DMS79 treated with DMSO at 0.1 percent for 48 hours (cell line): ENCODE measurements around the gene GLB1L.
"Not testable (repeated sequence)": the region's sequence is repeated elsewhere in the genome, so short reads cannot be mapped to it uniquely, and the experiment has no call there.

Source experiments
- DNase-seq: peaks from one replicate; lab custom pipeline; 2025; lab: John Stamatoyannopoulos, UW

GLB1L gene

DNA sequence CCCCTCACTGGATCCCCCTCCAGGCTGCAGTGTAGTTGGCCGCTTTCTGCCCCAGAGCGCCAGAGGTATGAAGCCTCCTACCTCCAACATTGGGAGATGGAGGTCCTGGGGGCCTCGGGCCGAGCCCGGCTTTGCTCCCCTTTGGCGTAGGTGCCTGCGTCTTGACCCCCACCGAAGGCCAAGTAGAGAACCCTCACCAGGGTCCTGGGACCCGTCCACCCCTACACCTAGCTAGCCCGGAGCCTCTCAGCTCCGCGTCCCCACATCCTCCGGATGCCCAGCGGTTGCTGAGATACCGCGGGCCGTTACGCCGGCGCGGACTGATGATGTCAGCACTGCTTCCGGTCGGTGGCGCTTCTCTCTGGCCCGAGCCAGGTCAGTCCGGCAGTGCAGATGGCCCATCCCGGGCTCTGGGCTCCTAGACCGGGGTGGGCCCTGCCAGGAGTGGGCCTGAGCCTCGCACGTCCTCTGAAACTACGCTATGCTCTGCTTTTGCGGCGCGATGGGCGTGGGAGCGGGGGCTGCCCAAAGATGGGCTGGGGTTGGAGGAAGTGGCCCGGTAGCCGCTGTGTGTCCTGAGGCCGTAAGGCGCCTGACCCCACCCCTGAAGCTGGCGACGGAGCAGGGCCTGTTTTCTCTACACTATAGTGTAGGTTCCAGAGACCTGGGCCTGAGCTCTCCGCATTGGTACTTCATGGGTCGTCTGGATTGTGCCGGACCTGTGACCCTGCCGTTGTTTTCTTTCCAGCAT lies at the start of gene GLB1L, which contains the start of gene STK16:
GLB1L (minus strand) TSS at position 297 of the 751 bp plus-strand sequence. CDS start 1,871 bp downstream, outside the sequence.
STK16 (plus strand) TSS at position 332 of the 751 bp plus-strand sequence. CDS start 521 bp downstream, outside the sequence.
- peak; percentile 78 for DNase-seq

DNA sequence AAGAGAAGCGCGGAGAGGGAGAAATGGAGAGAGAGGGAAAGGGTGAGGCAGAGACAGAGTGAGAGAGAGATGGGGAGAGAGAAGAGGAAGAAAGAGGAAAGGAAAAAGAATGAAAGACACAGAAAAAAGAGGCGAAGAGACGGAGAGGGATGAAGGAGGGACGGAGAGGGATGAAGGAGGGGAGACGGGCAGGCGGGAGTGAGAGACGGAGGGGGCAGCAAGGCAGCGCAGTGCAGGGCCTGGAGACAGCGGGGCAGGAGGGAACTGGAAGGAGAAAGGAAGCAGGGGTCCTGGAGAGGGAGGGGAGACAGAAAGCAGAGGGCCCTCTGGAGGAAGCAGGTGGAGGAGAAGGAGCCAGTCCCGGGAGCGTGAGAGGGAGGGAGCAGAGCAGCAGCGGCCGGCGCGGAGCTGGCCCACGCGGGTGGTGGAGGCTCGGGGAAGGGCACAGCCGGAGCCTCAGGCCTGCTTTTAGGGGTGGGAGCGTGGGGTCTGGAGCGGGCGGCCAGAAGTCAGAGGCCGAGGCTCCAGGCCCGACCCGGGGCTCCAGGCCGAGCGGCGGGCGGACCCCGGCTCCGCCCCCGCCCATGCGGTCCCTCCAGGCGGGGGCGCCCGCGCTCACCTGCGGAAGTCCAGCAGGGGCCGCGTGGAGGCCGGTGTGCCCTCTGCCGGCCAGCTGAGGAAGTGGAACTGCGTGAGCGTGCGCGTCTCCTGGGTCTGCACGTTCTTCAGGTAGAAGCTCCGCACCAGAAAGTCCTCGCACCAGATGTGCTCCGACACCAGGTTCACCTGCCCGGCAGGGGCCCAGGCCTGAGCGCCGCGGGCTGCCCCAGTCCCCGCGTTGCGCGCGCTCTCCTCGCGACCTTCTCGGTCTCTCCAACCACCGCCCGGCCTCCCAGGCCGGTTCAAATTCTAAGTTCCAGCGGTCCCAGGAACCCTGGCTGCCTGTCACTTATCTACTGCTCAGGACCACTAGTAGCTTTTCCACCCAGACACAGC lies 49.4 kb upstream of the GLB1L start:
- DNase-seq: peak; percentile 35

DNA sequence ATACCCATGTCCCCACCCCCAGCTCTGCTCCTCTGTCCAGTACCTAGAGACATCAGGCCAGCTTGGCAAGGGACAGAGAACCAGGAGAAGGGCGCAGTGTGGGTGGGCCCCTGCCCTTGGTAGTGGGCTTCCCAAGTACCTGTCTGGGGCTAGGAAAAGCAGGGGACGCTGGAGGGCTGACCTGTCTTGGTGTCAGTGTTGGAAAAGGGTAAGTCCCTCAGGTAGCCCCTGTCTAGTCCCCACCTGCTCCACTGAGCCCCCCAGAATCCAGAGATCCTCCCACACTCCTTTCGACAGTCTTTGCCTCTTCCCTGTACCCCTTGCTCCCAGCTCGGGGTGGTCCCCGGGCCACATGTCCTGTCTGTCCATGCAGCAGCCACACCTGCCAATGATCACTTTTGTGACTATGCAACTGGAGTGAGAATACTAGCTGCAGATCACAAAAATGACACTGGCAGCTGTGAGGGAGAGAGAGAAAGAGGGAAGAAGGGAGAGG lies 48.5 kb upstream of the GLB1L start:
- no peak for DNase-seq

DNA sequence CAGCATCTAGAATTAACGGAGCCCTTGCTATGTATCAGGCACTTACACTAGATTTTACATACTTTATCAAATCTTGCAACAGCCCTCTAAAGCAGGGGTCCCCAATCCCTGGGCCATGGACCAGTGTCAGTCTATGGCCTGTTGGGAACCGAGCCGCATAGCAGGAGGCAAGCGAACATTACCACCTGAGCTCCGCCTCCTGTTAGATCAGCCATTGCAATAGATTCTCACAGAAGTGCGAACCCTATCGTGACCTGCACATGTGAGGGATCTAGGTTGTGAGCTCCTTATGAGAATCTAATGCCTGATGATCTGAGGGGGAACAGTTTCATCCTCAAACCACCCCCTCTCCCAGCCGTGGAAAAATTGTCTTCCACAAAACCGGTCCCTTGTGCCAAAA lies 47.4 kb upstream of the GLB1L start:
- DNase-seq: no peak

DNA sequence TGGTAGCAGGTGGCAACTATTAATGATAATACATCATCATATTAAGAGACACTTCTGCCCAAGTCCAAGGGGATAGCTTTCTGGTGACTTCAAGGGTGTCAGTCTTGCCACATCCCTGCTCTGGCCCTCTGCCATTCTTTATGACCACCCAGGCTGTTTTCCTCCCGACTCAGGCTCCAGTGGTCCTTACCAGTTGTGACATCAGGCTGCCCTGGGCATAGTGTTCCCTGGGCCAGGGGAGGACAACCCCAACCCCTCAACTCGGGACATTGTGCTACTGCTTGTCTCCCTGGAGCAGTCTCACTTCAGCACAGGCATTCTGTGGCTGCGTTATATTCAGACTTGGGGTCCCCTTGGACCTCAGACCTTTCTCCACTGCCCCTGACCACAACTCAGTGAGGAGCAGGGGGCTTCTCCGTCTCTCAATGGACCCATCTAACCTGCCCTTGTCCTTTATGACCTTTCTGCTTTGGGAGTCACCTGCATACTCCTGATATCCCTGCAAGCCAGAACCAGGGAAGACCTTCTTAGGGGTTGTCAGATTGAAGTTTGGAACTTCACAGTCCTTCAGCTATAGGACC lies 46.8 kb upstream of the GLB1L start:
- DNase-seq: no peak

DNA sequence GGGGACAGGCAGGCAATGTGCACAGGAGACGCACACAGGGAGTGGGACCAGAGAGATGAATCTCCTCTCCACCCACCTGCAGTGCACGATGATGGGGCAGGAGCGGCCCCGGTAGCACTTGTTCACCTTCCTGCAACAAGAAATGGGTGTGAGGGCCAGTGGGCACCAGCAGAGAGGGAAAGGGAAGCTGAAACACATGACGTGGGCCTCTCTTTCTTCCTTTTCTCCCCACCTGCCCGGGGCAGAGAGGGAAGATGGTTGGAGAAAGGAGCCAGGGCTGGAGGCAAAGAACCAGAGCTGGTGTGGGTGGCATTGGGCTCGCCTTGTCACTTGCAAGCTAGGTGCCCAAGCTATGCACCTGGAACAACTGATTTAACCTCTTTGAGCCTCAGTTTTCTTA lies 46.1 kb upstream of the GLB1L start:
- DNase-seq: no peak

DNA sequence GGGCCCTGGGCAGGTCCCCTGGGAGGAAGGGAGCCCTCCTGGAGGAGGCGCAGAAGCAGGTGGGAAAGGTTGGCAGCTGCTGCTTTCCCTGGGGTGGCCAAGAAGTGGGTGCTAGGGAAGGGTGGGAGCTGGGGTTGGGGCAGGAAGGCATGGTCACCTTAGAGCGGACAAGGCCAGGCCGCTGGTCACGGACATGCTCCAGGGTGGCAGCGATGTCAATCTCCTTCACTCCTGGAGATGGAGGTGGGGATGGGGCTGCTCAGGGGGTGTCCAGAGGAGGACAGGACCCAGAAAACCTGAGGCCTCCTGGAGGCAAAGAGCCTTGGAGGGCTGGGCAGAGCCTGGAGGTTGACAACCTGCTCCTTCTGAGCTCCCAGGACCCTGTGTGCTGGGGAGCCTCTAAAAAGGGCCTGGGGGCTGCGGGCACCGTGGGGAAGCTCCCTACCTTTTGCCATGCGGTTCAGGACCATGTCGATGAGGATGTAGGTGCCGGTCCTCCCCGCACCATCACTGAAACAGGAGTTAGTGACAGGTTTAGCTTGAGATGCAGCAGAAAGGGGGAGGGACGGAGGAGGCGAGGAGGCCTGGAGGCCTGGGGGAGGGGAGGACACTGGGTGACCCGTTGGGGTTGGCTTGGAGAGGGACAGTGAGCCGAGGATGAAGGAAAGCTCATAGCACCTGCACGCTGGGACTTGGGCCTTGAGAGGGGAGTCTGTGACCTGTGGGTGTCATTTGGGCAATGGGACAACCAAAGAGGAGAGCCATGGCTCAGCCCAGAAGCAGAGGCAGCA lies 45.3 kb upstream of the GLB1L start:
- DNase-seq: no peak

DNA sequence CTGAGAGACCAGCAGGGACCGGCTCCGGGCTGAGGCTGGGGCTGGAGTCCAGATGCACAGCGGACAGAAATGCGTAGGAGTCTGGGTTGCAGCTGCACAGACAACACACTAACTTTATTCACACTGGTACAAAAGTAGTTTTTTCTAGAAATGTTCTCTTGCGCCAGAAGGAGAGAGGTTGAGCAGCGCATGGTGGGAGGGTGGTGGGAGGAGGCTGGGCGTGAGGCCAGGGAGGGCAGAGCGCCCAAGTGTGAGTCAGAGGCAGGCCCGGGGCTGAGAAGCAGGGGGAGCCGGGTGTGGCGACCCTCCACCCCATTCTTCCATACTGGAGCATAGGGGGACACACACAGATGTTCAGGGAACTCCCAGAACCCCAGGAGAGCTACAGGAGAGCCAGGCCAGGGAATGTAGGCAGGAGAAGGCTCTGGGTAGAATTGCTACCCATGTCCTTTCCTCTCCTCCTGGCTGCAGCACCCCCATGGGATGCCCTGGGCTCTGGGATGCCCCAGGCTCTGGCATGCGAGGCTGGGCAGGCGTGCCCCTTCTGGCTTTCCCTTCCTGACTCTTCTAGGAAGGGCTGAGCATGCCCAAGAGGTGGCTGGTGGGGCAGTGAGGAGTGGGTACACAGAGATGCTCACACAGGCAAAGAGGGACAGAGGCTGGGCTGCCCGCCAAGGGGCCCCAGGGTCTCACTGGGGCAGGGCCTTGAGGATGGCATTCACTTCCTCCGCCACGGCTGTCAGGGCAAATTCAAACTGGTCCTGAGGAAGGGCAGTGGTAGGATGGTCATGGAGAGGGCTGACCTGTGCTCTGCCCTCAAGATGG lies 44.5 kb upstream of the GLB1L start:
- no peak for DNase-seq

DNA sequence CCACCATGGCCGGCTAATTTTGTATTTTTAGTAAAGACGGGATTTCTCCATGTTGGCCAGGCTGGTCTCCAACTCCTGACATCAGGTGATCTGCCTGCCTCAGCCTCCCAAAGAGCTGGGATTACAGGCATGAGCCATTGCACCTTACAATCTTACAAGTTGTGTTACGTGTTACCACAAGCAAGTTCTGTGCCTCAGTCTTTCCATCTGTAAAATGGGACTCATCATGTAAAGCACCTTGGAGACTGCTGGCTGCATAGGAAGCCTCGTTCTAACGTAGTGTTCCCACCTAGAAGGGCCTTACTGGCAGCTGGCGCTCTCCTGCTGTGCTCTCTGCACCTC lies 43.9 kb upstream of the GLB1L start:
- no peak for DNase-seq

DNA sequence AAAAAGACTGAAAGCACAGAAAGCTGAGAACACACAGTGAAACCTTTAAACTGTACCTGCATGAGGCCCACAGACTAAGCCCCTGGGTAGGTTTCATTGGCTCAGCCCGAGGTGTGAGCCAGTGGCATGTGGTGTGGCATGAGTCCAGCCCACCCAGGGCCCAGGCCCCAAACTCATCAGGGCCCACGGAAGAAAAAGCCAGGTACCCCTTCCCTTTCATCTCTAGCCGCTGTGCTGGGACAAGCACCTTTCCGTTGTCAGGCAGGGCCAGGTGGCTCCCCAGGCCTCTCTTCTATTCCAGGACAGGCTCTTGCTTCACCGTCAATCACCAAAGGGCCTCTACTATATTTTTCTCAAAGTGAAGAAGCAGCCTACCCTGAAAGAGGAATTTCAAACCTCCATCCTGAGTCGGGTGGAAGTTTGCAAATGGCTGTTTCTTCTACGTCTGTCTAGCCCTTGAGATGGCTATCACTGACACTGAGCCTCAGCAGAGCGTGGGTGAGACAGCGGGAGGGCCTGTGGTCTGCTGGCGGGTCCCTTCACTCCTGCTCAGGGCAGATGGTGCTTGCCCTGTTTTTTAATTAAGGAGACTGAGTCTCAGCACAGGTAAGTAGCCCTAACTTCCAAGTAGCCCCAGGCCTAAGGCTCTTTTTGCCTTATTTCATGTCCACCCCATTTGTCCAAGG lies 42.5 kb upstream of the GLB1L start:
- DNase-seq: no peak

DNA sequence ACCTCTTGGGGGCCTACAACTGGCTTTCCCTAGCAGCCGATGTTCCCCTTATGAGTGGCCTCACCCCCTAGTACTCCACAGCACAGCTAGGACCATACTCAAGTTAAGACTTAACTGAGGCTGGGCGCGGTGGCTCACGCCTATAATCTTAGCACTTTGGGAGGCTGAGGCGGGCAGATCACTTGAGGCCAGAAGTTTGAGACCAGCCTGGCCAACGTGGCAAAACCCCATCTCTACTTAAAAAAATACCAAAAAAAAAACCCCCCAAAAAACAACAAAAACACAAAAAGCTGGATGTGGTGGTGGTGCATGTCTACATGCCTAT lies 41.8 kb upstream of the GLB1L start:
- not testable (repeated sequence) for DNase-seq

DNA sequence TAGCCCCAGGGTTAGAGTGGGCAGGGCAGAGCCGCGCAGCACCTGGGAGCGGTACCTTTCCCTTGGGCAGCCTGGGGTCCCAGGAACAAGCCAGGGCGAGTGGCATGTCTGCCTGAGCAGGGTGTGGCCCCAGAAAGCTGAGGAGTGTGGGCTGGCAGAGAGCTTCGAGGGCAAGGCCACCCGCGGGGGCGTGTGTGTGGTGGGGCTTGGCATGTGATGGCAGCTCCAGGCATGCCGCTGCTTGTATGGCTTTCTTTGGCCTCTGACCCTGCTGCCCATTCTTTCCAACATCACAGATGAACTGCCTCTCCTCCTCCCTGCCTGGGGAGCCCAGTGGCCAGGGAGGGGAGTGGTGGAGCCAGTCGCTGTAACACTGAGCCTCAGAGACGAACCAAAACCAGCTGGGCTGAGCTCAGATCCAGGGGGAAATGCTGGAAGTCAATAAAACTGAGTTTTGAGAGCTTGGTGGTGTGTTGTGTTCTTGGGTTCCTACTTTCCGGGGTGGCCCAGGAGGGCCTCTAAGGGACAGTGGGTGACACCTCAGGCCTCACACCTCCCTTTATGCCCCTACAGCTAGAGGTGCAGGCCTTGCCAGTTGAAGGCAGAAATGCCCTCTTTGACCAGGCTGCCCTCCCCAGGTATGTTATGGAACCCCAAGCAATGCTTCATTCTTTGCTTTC lies 41.3 kb upstream of the GLB1L start:
- DNase-seq: no peak

DNA sequence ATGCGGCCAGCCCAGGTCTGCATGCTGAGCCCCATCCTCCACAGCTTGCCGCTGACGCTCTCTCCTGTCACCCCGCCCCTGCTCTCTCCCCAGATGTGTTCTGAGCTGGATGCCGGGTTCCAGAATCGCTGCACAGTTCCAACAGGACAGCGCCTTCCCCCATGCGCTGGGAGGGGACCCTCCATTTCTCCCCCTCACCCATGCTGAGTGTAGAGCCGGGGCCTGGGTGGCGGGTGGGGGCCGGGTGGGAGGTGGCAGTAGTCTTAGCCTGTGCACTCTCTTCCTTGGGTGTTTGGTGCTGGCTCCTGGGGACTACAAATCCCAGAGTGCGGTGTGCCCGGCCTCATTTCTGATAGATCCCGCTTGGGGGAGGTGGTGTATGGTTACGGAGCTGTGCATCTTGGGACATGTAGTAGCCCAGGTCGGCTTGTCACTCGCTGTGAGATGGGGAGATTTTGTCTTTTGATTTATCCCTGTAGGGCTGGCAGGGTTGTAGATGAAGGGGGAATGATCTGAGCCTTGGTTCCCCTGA lies 40.7 kb upstream of the GLB1L start:
- DNase-seq: no peak

DNA sequence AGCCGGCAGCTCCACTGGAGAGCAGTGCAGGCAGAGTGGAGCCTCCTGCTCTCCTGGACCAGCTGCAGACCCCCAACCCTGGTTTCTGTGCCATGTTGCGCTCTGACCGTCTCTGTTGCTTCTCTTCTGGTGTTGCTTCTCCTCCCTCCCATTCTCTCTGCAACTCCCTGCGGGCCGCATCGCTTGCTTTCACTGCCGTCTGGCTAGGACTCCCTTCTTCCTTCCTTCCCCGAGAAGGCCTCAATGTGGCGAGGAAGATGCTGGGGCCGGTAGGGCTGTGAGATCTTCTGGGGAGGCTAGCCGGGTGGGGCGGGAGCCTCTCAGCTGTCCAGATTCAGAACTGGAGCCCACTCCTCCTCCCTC lies 40.1 kb upstream of the GLB1L start:
- DNase-seq: no peak

DNA sequence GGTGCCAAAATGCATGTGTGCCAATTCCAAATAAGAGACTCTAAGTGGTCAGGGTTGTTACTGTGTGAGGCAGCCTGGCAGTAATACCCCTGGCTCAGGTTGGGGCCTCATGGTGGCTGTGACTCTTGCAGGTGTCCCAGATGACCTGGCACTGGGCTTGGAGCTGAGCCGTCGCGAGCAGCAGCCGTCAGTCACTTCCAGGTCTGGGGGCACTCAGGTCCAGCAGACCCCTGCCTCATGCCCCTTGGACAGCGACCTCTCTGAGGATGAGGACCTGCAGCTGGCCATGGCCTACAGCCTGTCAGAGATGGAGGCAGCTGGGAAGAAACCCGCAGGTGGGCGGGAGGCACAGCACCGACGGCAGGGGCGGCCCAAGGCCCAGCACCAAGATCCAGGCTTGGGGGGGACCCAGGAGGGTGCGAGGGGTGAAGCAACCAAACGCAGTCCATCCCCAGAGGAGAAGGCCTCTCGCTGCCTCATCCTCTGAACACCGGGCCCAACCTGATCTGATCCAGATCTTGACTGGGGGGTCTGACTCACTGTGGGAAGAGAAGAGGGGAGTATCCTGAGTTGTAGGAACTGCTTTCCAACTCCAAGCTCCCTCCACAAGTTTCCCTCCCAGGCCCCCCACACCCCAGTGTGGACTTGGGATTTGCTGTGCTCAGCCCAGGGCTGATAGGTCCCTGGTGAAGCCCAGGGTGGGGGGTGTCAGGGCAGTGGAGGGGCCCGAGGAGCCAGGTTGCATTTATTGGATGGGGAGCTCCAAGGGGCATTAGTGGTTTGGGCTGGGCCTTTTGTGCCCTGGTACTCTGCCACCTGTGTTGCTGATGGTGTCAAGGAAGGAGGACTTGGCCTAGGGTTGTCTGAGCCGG lies 39.5 kb upstream of the GLB1L start:
- DNase-seq: no peak

DNA sequence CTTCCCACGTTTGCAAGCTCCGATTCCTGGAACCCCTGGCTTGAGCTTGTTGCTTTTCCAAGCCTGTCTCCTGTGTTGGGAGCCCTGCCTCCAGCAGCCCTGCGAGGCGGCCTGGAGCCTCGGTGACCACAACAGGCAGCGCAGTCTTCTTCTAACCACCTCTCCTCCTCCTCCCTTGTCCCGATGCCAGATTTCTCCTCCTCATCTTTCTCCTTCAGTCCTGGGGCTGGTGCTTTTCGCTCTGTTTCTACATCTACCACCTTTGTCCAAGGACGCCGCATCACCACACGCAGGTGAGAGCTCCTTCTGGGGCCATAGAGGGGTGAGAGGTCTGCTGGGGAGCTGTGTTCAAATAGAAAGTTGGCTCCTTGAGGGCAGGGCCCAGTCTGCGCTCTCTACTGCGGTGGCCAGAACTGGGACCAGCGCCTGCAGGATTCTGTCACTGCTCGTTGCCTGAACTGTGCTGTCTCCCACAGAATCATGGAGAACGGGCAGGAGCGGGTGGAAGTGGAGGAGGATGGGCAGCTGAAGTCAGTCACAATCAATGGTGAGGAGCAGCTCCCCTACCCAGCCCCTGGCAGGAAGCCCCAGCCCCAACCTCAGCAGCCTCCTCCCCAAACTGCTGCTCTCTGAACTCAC lies 37.8 kb upstream of the GLB1L start:
- DNase-seq: no peak

DNA sequence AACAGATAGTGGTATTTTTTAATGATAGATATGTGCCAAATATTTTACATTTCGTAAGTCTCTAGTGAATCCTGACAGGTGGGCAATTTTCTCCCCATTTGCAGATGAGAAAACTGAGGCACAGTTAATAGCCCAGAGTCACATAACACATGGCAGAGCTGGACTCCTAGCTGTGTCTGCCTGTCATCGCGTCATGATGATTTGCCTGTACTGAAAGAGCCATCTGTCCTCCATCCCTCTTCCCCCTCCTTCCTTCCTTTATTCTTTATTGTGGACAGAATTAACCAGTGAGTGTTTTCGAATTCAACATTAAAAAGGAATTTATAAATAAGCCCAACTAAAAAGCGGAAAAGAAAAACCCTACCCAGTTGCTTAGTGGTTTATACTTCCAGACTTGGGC lies 37.1 kb upstream of the GLB1L start:
- no peak for DNase-seq

DNA sequence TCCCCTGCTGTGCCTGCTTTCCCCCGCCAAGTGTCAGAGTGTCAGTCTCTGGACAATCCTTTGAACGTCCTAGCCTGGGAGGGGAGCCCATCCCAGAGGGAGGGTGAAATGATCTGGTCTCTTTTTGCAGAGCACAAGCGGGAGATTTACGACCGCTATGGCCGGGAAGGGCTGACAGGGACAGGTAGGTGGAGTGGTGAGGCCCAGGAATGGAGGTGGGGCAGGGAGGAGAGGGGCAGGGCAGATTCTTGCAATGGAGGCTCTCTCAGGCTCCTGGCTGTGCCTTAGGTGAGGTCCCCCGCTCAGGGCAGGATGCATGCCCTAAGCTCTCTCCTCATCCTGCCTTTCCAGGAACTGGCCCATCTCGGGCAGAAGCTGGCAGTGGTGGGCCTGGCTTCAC lies 36.3 kb upstream of the GLB1L start:
- DNase-seq: no peak
